Lower leg skin (tissue), 3 donors: Measurements from ENCODE around the gene CNOT6L.

ENCODE experiments used
- CTCF ChIP-seq, 3 donors: fragments of 450-650 bp; IDR thresholded peaks; one replicate each; pipeline ENCODE4 v1.5.1; 2016; ENCODE audit warnings: antibody characterized with exemption in 3 of 3, mild to moderate bottlenecking in 3 of 3, moderate library complexity in 2 of 3
- POLR2A ChIP-seq, 2 donors: fragments of 450-650 bp; IDR thresholded peaks; one replicate each; pipeline ENCODE4 v1.6.1; 2016 to 2017; ENCODE audit warnings: antibody characterized with exemption in 2 of 2, mild to moderate bottlenecking in 1 of 2, moderate library complexity in 1 of 2

GRCh38 chr4:77697860-77698590 is 121.1 kb downstream of the CNOT6L start:
- TF ChIP-seq CTCF (IDR thresholded peaks at IDR 0.05) (no peak), POLR2A (IDR thresholded peaks at IDR 0.05) (no peak)
